ENCODE data around the gene LZIC. TPM values are rescaled to one million over a fixed set of nuclear protein-coding genes. Genes with fewer than 3 reads are reported as not detected.

Gene LZIC
- total and polyA plus RNA-seq, 2 of the 13 experiments (the other 11 are each of a cell fraction or from before 2014, with no cell fraction given) = 25.2 to 71.8 TPM

DNA sequence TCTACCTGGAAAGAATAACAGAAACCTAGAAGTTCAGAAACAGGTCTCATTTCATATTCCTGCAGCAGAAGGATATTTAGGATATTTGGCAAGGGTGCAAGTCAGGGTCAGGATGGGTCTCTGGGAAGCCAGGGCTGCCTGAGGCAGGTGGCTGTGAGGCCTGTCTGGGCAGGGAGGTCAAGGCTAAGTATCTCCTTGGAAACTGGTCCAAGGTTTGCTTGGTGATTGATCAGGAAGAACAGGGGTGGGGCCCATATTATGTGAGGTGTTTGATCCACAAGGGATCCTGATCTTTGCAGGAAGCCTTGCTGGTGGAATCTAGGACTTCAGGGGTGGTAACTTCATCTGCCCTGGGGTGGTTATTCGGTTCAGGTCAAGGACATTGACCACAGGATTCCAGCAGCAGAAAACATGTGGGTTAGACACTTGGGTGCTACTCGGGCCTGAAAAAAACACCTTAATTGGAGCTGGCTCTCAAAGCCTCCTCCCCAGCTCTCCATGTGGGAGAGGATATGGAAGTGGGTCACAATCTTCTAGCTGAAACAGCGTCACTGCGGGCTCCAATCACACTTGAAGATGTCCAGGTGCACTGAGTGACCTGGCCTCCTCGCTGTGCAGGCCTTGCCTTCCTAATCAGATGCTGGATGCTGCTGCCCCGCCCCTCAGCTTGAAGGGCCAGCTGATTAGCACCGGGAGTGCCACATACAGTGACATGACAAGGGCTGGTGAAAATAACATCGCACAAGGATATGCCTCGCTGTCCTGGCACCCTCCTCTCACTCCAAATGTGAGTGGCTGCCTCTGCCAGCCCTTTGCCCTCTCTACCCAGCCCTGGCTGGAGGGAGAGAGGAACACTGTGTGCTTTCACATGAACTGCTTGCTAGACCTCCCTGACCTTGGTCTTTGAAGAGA lies 41.8 kb downstream of the LZIC start (continued):
- TF ChIP-seq, protein P1, sequence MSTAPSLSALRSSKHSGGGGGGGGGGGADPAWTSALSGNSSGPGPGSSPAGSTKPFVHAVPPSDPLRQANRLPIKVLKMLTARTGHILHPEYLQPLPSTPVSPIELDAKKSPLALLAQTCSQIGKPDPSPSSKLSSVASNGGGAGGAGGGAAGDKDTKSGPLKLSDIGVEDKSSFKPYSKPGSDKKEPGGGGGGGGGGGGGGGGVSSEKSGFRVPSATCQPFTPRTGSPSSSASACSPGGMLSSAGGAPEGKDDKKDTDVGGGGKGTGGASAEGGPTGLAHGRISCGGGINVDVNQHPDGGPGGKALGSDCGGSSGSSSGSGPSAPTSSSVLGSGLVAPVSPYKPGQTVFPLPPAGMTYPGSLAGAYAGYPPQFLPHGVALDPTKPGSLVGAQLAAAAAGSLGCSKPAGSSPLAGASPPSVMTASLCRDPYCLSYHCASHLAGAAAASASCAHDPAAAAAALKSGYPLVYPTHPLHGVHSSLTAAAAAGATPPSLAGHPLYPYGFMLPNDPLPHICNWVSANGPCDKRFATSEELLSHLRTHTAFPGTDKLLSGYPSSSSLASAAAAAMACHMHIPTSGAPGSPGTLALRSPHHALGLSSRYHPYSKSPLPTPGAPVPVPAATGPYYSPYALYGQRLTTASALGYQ (CRISPR knock-in tag; IDR thresholded peaks at IDR 0.05) = no peak
- TF ChIP-seq ZBTB7B (CRISPR knock-in tag; IDR thresholded peaks at IDR 0.05) (no peak), IRF2 (CRISPR knock-in tag; IDR thresholded peaks at IDR 0.05) (no peak), JUNB (CRISPR knock-in tag; IDR thresholded peaks at IDR 0.05; ENCODE audit: borderline replicate concordance) (no peak), CENPBD1 (CRISPR knock-in tag; IDR thresholded peaks at IDR 0.05; ENCODE audit: borderline replicate concordance, low read depth) (no peak), ATF7-NPFF (CRISPR knock-in tag; IDR thresholded peaks at IDR 0.05; ENCODE audit: low read depth) (no peak), CREM (IDR thresholded peaks at IDR 0.05) (no peak), CREM (CRISPR knock-in tag; IDR thresholded peaks at IDR 0.05) (no peak), SALL1 (CRISPR knock-in tag; IDR thresholded peaks at IDR 0.05) (peak; percentile 29; the same call in 1 of the 2 replicates), MAFG (CRISPR knock-in tag; IDR thresholded peaks at IDR 0.05) (no peak), REST (IDR thresholded peaks at IDR 0.05; ENCODE audit: borderline replicate concordance in 1 of 2, low read depth in 1 of 2, low read length in 2 of 2) (no peak), TCF12 (IDR thresholded peaks at IDR 0.05) (no peak), TCF12 (CRISPR knock-in tag; IDR thresholded peaks at IDR 0.05) (no peak), RNF219 (CRISPR knock-in tag; IDR thresholded peaks at IDR 0.05) (no peak), TBP (CRISPR knock-in tag; IDR thresholded peaks at IDR 0.05) (no peak), SMAD1 (CRISPR knock-in tag; IDR thresholded peaks at IDR 0.05; ENCODE audit: borderline replicate concordance, low read depth) (no peak), MXD4 (CRISPR knock-in tag; IDR thresholded peaks at IDR 0.05) (0 out of 2 replicates have a peak, but pooled peaks have one; percentile 23), ZNF292 (CRISPR knock-in tag; IDR thresholded peaks at IDR 0.05; ENCODE audit: borderline replicate concordance, low read depth) (no peak), ZNF563 (CRISPR knock-in tag; IDR thresholded peaks at IDR 0.05) (no peak), NFIC (IDR thresholded peaks at IDR 0.05; ENCODE audit: low read length) (no peak), ZNF282 (IDR thresholded peaks at IDR 0.05; ENCODE audit: partially characterized antibody) (no peak), TAF1 (CRISPR knock-in tag; IDR thresholded peaks at IDR 0.05) (no peak)
